DND-41 (cell line): ENCODE measurements around the gene ZFP69B.

Experiments used
- EZH2 ChIP-seq: IDR thresholded peaks from 3 replicates; pipeline ENCODE4 v1.6.1; 2012; ENCODE audit warnings: borderline replicate concordance, low read depth, mild to moderate bottlenecking, moderate library complexity, low read length, inconsistent platforms; ENCODE audit not compliant: severe bottlenecking
- TF ChIP-seq, protein P1 (sequence below): IDR thresholded peaks from 2 replicates; pipeline ENCODE4 v1.5.1; 2012; ENCODE audit warnings: borderline replicate concordance, low read length, moderate library complexity, mild to moderate bottlenecking; ENCODE audit not compliant: poor library complexity, severe bottlenecking; ENCODE audit errors: extremely low read depth

DNA sequence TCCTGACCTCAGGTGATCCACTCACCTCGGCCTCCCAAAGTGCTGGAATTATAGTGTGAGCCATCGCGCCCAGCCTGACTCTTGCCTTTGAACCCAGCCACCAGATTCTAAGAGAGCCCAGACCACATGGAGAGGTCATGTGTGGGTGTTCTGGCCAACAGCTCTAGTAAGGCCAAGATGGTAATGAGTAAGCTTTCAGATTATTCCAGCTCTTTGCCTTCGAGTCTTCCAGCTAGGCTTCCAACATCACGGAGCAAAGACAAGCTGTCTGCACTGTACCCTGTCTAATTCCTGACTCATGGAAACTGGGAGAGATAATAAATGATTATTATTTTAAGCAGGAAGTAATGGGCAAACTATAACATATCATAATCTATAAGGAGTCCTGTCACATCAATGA lies 14.8 kb upstream of the ZFP69B start:
- TF ChIP-seq, protein P1, sequence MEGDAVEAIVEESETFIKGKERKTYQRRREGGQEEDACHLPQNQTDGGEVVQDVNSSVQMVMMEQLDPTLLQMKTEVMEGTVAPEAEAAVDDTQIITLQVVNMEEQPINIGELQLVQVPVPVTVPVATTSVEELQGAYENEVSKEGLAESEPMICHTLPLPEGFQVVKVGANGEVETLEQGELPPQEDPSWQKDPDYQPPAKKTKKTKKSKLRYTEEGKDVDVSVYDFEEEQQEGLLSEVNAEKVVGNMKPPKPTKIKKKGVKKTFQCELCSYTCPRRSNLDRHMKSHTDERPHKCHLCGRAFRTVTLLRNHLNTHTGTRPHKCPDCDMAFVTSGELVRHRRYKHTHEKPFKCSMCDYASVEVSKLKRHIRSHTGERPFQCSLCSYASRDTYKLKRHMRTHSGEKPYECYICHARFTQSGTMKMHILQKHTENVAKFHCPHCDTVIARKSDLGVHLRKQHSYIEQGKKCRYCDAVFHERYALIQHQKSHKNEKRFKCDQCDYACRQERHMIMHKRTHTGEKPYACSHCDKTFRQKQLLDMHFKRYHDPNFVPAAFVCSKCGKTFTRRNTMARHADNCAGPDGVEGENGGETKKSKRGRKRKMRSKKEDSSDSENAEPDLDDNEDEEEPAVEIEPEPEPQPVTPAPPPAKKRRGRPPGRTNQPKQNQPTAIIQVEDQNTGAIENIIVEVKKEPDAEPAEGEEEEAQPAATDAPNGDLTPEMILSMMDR: no peak
- TF ChIP-seq EZH2: no peak
